ENCODE results near the gene SSBP2. TPM values are rescaled to one million over a fixed set of nuclear protein-coding genes. Genes with fewer than 3 reads are reported as not detected.

Gene SSBP2
- total RNA-seq, 1 donor from 2014 or later: 146 TPM

DNA sequence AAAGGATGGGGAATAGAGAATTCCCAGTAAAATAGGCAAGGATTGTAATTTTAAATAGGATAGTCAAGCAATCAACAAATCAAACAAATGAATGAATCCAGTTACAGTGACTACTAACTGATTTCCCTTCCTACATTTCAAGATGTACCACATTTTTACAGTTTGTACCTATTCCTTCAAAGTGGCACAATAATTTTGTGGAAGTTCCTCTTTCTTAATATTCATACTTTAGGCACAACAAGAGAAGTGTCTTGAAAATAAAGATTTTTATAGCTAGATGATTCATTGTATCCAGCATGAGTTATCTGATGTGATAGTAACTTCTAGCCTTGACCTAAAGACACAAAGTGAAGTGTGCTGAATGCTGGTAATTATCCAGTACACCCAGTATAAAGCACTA lies 234.8 kb downstream of the SSBP2 start:
- DNase-seq: no peak
- Mint-ChIP-seq H3K4me1 (ENCODE audit: low read depth, unreplicated experiment) (peaks cover 10% of the 10 kb centered on the region), H3K27me3 (ENCODE audit: unreplicated experiment) (no peaks in the 10 kb centered on the region), H3K27ac (ENCODE audit: unreplicated experiment) (no peak overlapping the region), H3K9me3 (ENCODE audit: unreplicated experiment) (no peaks in the 10 kb centered on the region), H3K4me3 (ENCODE audit: unreplicated experiment) (no peak overlapping the region), H3K36me3 (ENCODE audit: unreplicated experiment) (peaks cover 4% of the 10 kb centered on the region)
- TF ChIP-seq, protein P1, sequence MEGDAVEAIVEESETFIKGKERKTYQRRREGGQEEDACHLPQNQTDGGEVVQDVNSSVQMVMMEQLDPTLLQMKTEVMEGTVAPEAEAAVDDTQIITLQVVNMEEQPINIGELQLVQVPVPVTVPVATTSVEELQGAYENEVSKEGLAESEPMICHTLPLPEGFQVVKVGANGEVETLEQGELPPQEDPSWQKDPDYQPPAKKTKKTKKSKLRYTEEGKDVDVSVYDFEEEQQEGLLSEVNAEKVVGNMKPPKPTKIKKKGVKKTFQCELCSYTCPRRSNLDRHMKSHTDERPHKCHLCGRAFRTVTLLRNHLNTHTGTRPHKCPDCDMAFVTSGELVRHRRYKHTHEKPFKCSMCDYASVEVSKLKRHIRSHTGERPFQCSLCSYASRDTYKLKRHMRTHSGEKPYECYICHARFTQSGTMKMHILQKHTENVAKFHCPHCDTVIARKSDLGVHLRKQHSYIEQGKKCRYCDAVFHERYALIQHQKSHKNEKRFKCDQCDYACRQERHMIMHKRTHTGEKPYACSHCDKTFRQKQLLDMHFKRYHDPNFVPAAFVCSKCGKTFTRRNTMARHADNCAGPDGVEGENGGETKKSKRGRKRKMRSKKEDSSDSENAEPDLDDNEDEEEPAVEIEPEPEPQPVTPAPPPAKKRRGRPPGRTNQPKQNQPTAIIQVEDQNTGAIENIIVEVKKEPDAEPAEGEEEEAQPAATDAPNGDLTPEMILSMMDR (IDR thresholded peaks at IDR 0.05; ENCODE audit: partially characterized antibody, unreplicated experiment): no peak

DNA sequence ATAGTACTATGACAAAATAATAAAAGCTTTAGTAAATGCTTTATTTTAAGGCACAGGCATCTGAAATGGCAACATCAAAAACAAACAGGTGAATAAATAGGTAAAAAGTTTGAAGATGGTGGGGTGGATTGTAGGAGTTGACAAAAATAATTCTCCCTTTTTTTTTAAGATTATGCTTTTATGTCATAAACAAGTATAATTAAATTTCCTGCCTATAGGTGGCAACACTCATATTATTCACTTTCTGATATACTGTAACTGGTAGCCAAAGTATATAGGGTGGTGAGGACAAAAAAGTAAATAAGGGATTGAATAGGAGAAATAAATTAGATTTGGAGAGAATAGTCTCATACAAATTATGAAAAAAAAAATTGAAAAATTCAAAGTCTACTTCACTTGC lies 236.9 kb downstream of the SSBP2 start:
- Mint-ChIP-seq H3K27ac (ENCODE audit: unreplicated experiment) (no peak overlapping the region), H3K36me3 (ENCODE audit: unreplicated experiment) (no peaks in the 10 kb centered on the region), H3K9me3 (ENCODE audit: unreplicated experiment) (peaks cover 4% of the 10 kb centered on the region), H3K27me3 (ENCODE audit: unreplicated experiment) (no peaks in the 10 kb centered on the region), H3K4me3 (ENCODE audit: unreplicated experiment) (no peak overlapping the region), H3K4me1 (ENCODE audit: low read depth, unreplicated experiment) (peaks cover 5% of the 10 kb centered on the region)
- TF ChIP-seq, protein P1 (IDR thresholded peaks at IDR 0.05; ENCODE audit: partially characterized antibody, unreplicated experiment): no peak
- DNase-seq: no peak

DNA sequence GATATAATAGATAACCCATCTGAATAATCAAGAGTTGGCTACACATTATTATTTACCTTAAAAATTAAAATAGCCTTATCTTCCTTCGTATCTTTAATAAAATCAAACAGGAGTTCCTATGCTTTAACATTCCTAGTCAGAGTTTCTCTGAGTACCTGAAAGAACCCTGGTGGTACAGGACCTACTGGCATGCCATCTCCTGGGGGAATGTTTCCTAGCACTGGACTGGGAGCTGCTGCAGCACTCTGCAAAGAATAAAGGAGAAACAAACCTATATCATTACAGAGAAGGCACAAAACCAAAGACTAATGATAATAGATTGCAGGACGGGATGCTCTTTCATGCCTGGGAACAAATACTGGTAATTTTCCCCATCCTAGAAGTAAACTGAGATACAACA lies 237.4 kb downstream of the SSBP2 start:
- DNase-seq: no peak
- H3K4me1 Mint-ChIP-seq (ENCODE audit: low read depth, unreplicated experiment): peaks cover 5% of the 10 kb centered on the region
- H3K27ac Mint-ChIP-seq (ENCODE audit: unreplicated experiment): no peak overlapping the region
- no peaks in the 10 kb centered on the region for H3K27me3 Mint-ChIP-seq (ENCODE audit: unreplicated experiment)
- TF ChIP-seq, protein P1 (IDR thresholded peaks at IDR 0.05; ENCODE audit: partially characterized antibody, unreplicated experiment): no peak
- H3K4me3 Mint-ChIP-seq (ENCODE audit: unreplicated experiment): no peak overlapping the region
- peaks cover 4% of the 10 kb centered on the region for H3K9me3 Mint-ChIP-seq (ENCODE audit: unreplicated experiment)
- no peaks in the 10 kb centered on the region for H3K36me3 Mint-ChIP-seq (ENCODE audit: unreplicated experiment)

DNA sequence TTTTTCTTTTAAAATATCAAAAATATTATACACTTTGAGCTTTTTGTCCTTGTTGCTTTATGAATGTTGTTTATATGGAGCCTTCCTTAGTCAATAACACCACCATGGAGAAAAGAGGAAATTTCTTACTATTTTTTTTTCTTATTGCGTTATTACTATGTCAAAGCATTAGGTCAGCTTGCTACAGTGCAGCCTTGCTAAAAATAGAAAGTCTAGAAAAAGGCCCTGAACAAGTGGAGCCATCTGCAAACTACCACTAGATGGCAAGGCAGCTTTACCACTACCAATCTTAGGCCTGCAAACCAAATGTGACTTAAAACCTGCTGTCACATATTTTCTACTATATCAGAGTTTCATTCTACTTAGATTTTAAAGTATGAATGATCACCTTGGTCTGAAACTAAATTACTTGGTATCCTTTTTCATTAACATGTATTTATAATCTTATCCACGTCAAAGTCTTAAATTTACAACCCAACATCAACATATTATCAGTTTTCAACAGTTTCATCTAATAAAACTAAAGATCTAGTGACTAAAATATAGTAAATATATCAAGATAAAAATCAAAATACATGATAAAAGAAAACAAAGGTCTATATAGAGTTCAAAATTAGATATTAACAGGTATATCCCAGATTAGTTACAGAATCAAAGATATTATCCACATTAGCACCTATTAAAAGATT lies 243.9 kb downstream of the SSBP2 start:
- Mint-ChIP-seq H3K4me1 (ENCODE audit: low read depth, unreplicated experiment) (peaks cover 10% of the 10 kb centered on the region), H3K27ac (ENCODE audit: unreplicated experiment) (no peak overlapping the region), H3K27me3 (ENCODE audit: unreplicated experiment) (no peaks in the 10 kb centered on the region), H3K36me3 (ENCODE audit: unreplicated experiment) (peaks cover 7% of the 10 kb centered on the region), H3K4me3 (ENCODE audit: unreplicated experiment) (no peak overlapping the region), H3K9me3 (ENCODE audit: unreplicated experiment) (peaks cover 6% of the 10 kb centered on the region)
- TF ChIP-seq, protein P1 (IDR thresholded peaks at IDR 0.05; ENCODE audit: partially characterized antibody, unreplicated experiment): peak; percentile 67
- DNase-seq: no peak

DNA sequence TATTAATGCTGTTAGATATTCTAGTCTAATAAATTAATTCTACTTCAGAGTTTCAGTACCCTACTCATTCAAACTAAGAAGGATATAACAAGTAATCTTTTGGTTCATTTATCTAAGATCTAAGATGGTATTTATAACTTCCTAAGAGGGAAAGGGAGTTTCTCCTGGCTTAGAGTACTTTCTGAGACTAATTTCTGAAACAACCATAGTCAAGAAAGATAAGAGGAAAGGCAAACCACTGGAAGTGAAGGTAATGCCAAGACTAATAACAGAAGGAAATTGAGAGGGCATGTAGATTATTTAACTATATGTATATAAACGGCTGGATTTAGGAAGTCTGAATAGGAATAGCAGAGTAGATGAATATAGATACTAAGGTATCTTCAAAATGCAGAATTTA lies 244.5 kb downstream of the SSBP2 start:
- H3K27ac Mint-ChIP-seq (ENCODE audit: unreplicated experiment): no peak overlapping the region
- H3K9me3 Mint-ChIP-seq (ENCODE audit: unreplicated experiment): peaks cover 11% of the 10 kb centered on the region
- TF ChIP-seq, protein P1 (IDR thresholded peaks at IDR 0.05; ENCODE audit: partially characterized antibody, unreplicated experiment): no peak
- no peak overlapping the region for H3K4me3 Mint-ChIP-seq (ENCODE audit: unreplicated experiment)
- H3K36me3 Mint-ChIP-seq (ENCODE audit: unreplicated experiment): peaks cover 11% of the 10 kb centered on the region
- H3K4me1 Mint-ChIP-seq (ENCODE audit: low read depth, unreplicated experiment): peaks cover 10% of the 10 kb centered on the region
- DNase-seq: no peak
- H3K27me3 Mint-ChIP-seq (ENCODE audit: unreplicated experiment): no peaks in the 10 kb centered on the region
